ENCODE measurements around the gene BLACAT1.

Gene BLACAT1

GRCh38 chr1:205474571-205474970 is 18.7 kb upstream of the BLACAT1 start (continued):
- TF ChIP-seq POU6F1 (CRISPR knock-in tag; IDR thresholded peaks at IDR 0.05; ENCODE audit: borderline replicate concordance, low read depth) (no peak), ZC3H10 (CRISPR knock-in tag; IDR thresholded peaks at IDR 0.05) (no peak), SNAI2 (CRISPR knock-in tag; IDR thresholded peaks at IDR 0.05) (no peak), TCF4 (CRISPR knock-in tag; IDR thresholded peaks at IDR 0.05; ENCODE audit: borderline replicate concordance) (no peak)

- ATAC-seq = no peak
- no peak for TF ChIP-seq TCF4 (CRISPR knock-in tag; IDR thresholded peaks at IDR 0.05; ENCODE audit: borderline replicate concordance)
- TF ChIP-seq BACH2 (CRISPR knock-in tag; IDR thresholded peaks at IDR 0.05; ENCODE audit: borderline replicate concordance) = no peak
- no peak for TF ChIP-seq TOX (CRISPR knock-in tag; IDR thresholded peaks at IDR 0.05; ENCODE audit: borderline replicate concordance)
- TF ChIP-seq GLIS3 (CRISPR knock-in tag; IDR thresholded peaks at IDR 0.05) = no peak
- TF ChIP-seq CSRNP3 (CRISPR knock-in tag; IDR thresholded peaks at IDR 0.05) = no peak
- TF ChIP-seq ISL1 (CRISPR knock-in tag; IDR thresholded peaks at IDR 0.05) = no peak
- TF ChIP-seq ESRRG (CRISPR knock-in tag; IDR thresholded peaks at IDR 0.05) = no peak
- no peak for TF ChIP-seq ZC3H10 (CRISPR knock-in tag; IDR thresholded peaks at IDR 0.05)
- no peak for TF ChIP-seq ZNF8 (CRISPR knock-in tag; IDR thresholded peaks at IDR 0.05)
- no peak for TF ChIP-seq ZFP3 (CRISPR knock-in tag; IDR thresholded peaks at IDR 0.05)
- no peak for TF ChIP-seq PPARA (CRISPR knock-in tag; IDR thresholded peaks at IDR 0.05; ENCODE audit: borderline replicate concordance)
- TF ChIP-seq TSHZ2 (CRISPR knock-in tag; IDR thresholded peaks at IDR 0.05) = no peak
- TF ChIP-seq CSDC2 (CRISPR knock-in tag; IDR thresholded peaks at IDR 0.05) = no peak
- no peak for TF ChIP-seq PATZ1 (CRISPR knock-in tag; IDR thresholded peaks at IDR 0.05; ENCODE audit: borderline replicate concordance)
- no peak for TF ChIP-seq RARB (CRISPR knock-in tag; IDR thresholded peaks at IDR 0.05)
- TF ChIP-seq CREB5 (CRISPR knock-in tag; IDR thresholded peaks at IDR 0.05; ENCODE audit: low read depth) = no peak
- TF ChIP-seq ZNF70 (CRISPR knock-in tag; IDR thresholded peaks at IDR 0.05) = no peak
- no peak for TF ChIP-seq OSR1 (CRISPR knock-in tag; IDR thresholded peaks at IDR 0.05)
Observed at GRCh38 chr1:205473966-205474365, 18.1 kb upstream of the BLACAT1 start.

GRCh38 chr1:205473475-205473874 is 17.6 kb upstream of the BLACAT1 start:
- ATAC-seq = peak; percentile 23
- TF ChIP-seq OSR1 (CRISPR knock-in tag; IDR thresholded peaks at IDR 0.05) (no peak), ZFP3 (CRISPR knock-in tag; IDR thresholded peaks at IDR 0.05) (no peak), TSHZ2 (CRISPR knock-in tag; IDR thresholded peaks at IDR 0.05) (no peak), ESRRG (CRISPR knock-in tag; IDR thresholded peaks at IDR 0.05) (no peak), RARB (CRISPR knock-in tag; IDR thresholded peaks at IDR 0.05) (no peak), CSRNP3 (CRISPR knock-in tag; IDR thresholded peaks at IDR 0.05) (no peak), CREB5 (CRISPR knock-in tag; IDR thresholded peaks at IDR 0.05; ENCODE audit: low read depth) (no peak), GLIS3 (CRISPR knock-in tag; IDR thresholded peaks at IDR 0.05) (no peak), ZNF70 (CRISPR knock-in tag; IDR thresholded peaks at IDR 0.05) (no peak), PPARA (CRISPR knock-in tag; IDR thresholded peaks at IDR 0.05; ENCODE audit: borderline replicate concordance) (no peak), CSDC2 (CRISPR knock-in tag; IDR thresholded peaks at IDR 0.05) (no peak), POU6F1 (CRISPR knock-in tag; IDR thresholded peaks at IDR 0.05; ENCODE audit: borderline replicate concordance, low read depth) (no peak)
